ENCODE measurements around the gene SOX5.

GRCh38 chr12:23556661-23557060 is 392.8 kb downstream of the SOX5 start:
- TF ChIP-seq POLR2A (IDR thresholded peaks at IDR 0.05) (no peak), POLR2AphosphoS5 (IDR thresholded peaks at IDR 0.05) (no peak), CTCF (IDR thresholded peaks at IDR 0.05) (no peak)

Data from sigmoid colon (tissue), 4 donors.